CD4-positive, alpha-beta T cell treated with Interleukin-17A for 4 hours (primary cell): ENCODE results near the gene KMT2C.
A peak's percentile ranks its signal among the peaks of the same experiment; 100 is the strongest.
"Not testable (repeated sequence)": the region's sequence is repeated elsewhere in the genome, so short reads cannot be mapped to it uniquely, and the experiment has no call there.

Experiments
- DNase-seq: peaks from one replicate; pipeline ENCODE4 v3.0.0-alpha.2; 2020; ENCODE audit warnings: mixed read lengths

Gene KMT2C

DNA sequence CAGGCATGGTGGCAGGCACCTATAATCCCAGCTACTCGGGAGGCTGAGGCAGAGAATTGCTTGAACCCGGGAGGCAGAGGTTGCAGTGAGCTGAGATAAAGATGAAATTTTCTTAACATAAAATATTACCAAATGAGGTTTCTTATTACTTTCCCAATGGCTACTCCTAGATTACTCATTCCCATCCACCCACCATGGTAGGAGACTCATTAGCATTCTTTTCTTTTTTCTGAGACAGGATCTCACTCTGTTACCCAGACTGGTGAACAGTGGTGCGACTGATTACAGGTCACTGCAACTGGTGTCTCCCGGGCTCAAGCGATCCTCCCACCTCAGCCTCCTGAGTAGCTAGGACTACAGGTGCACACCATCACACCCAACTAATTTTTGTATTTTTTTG is 82.5 kb downstream of the KMT2C start:
- DNase-seq = not testable (repeated sequence)

DNA sequence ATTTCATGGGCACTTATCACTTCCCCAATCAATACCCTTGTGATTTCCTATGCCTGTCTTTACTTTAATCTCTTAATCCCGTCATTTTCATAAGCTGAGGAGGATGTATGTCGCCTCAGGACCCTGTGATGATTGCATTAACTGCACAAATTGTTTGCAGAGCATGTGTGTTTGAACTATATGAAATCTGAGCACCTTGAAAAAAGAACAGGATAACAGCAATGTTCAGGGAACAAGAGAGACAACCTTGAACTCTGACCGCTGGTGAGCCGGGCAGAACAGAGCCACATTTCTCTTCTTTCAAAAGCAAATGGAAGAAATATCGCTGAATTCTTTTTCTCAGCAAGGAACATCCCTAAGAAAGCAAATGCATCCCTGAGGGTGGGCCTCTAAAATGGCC is 84.1 kb downstream of the KMT2C start:
- not testable (repeated sequence) for DNase-seq

DNA sequence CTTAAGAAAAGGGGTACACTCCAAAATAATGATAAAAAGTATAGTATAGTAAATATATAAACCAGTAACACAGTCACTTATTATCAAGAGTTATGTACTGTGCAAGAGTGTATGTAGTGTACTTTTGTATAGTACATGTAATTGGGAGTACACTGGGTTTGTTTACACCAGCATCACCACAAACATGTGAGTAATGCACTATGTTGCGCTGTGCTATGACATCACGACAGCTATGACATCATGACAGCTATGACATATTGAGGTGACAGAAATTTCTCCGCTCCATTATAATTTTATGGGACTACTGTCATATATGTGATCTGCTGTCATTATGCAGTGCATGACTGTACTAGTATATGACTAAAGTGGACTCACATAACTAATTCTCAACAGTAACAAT is 84.6 kb downstream of the KMT2C start:
- DNase-seq = no peak

DNA sequence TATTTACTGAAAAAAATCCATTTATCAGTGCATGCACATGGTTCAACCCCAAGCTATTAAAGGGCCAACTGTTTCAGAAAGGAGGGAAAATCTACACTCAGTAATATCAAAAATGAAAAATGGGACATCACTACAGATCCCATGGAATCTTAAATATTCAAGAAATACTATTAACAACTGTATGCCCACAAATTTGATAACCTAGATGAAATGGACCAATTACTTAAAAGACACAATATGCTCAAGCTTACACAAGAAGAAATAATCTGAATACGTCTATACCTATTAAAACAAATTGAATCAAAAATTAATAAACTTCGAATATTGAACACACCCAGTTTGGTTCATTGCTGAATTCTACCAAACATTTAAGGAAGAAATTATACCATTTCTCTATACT is 87.9 kb downstream of the KMT2C start:
- no peak for DNase-seq

DNA sequence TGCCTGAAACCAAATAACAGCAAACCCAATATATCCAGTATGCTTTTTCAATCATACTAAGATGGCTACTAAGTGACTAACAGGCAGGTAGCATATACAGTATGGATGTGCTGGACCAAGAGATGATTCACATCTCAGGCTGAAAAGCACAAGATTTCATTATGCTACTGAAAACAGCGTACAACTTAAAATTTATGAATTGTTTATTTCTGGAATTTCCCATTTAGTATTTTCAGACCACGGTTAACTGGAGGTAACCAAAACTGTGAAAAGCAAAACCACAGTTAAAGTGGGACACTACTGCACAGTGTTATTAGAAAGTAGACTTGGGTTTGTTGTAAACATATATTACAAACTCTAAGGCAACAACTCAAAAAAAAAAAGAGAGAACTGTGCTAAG is 91.5 kb downstream of the KMT2C start:
- no peak for DNase-seq

DNA sequence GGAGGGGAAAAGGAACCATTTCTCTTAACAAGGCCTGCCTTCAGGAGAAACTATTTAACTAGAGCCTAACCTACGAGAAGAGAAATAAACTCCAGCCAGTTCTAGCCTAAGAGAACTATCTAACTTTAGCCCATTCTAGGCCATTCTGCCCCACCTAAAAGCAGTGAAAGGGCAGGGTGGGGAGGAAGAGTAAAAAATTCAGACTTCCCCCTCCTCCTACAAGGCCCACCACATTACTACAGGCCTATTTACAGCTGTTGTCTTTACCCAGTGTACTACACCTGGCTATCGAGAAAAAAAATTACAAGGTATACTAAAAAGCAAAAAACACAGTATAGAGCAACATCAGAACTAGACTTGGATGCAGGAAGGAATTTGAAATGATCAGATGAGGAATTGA is 93.0 kb downstream of the KMT2C start:
- no peak for DNase-seq

DNA sequence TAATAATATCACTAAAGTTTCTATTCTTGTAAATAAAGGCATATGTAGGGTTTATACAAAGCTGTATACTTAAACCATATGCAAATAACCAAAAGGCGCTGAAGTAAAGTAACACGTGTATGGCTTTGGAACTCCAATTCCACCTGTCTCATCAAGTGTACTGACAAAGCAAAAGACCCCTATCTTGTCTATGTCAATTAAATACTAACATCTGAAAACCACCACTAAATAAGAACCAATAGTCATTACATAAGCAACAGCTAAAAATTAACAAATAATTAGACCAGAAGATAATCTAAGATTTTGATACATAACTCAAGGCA is 93.9 kb downstream of the KMT2C start:
- DNase-seq = no peak

DNA sequence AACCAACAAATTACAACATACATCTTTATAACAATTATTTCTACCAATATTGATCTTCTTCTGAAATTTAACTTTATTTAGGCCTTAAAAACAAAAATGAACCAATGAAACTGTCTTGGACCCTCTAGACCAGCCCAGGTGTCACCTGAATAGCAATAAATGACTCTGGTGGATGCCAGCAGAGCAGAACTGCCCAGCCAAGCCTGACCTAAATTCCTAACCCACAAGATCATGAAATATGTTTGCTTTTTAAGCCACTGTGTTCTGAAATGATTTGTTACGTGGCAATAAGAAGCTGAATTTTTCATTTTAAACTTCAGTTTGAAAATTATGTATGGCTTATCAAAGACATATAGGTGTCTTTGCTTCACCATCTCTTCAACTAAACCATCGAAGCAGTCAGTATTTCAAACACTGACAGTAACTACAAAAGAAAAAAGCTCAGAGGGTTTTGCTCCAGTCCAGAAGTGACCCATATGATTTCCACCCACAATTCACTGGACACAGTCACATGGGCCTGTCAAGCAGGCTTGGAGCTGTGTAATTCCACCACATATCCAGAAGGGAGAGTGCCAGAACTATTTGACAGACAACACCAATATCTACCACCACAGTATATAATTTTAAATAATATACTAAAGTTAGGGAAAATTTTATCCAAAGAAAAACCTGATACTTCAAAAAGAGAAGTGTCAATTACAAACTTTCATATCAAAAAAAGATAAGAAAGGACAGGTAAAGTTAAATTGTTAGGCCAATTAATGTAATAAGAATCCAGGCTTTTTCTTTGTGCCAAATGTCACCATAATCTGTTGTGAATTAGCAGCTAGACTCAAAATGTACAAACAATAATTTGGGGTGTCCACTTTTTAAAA is 94.5 kb downstream of the KMT2C start:
- no peak for DNase-seq

DNA sequence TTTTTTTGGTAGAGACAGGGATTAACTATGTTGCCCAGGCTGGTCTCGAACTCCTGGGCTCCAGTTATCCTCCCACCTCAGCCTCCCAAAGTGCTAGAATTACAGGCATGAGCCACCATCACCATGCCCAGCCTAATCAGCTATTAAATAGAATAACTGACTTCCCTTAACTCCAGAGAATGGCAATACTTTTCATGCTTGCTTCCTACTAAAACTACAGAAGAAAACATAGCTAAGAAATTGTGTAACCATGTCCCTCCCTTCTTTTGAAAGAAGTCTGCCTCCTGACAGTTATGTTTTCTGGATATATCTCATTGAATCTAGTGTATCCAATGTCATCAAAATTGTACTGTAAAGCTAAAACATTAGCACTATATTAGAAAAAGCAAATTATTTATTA is 95.6 kb downstream of the KMT2C start:
- no peak for DNase-seq

DNA sequence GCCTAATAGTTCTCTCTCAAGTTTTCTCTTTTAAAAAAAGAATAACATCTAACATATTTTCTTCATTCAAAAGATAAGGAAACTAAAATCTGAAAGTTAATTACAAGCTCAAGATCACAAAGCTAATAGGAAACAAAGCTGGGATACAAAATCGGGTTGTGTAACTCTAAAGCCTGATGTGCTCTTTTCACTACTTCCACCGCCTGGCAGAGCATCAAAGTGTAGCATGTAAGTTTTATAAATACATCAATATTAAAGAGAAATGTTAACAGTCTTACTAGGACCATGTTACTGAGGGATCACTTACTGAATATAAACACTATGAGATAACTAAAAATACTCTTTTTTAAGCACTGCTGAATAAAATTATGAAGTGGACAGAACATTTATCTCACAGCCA is 97.2 kb downstream of the KMT2C start:
- no peak for DNase-seq

DNA sequence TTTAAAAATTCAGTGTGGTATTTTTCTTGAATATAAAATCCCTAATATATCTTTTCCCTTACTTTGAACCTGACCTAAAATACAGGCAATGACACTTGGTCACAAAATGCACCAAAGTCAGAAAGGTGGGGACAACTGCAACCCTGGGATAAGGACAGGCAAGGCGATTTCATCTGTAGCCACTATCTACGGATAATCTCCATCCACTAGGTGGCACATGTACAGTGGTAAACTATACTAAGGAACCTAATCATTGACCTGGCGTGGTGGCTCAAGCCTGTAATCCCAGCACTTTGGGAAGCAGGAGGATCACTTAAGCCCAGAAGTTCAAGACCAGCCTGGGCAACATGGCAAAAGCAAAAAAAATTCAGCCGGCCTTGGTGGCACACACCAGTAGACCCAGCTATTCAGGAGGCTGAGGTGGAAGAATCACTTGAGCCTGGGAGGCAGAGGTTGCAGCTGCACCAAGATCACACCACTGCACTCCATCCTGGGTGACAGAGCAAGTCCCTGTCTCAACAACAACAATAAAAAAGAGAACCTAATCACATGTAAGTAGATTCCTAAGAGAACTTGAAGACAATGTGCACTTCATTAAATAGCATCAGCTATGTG is 98.9 kb downstream of the KMT2C start:
- peak; percentile 31 for DNase-seq

DNA sequence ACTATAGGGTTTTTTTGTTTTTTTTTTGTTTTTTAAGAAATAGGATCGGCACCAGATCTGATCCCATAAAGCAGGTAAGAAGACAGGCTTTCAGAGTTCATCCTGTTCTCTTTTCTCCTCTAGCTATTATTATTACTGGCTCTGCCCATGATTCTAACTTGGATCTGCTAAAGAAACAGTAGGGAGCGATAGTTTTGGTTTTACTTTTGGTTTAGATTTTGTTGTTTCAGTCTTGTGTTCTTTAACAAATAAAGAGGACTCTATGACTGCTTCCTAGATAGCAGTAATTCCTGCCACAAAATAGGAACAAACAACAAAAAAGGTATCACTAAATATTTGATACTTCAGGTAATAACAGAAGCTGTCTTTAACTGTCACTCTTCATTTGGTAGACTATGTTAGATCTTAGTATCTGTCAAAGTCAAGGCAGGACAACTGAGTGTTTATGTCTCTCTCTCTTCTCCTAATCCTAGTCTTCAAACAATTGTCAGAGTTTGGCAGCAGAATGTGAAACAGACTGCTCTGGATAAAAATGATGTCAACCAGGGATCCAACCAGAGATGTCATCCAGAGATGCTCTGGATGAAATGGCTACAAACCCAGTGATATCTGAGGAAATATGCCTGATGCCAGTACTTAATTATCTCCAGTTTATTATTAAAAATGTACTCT is 99.8 kb downstream of the KMT2C start:
- no peak for DNase-seq

DNA sequence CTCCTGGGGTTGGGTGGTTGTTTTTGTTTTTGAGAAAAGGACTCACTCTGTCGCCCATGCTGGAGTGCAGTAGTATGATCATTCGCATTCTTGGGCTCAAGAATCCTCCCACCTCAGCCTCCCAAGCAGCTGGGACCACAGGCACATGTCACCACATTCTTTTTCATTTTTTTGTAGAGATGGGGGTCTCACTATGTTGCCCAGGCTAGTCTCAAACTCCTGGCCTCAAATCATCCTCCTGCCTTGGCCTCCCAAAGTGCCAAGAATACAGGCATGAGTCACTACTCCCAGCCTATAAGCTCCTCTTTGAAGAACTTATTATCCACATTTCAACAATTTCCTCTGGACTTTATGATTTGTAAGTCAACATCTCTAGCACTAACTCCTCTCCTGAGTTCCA is 102.7 kb downstream of the KMT2C start:
- no peak for DNase-seq

DNA sequence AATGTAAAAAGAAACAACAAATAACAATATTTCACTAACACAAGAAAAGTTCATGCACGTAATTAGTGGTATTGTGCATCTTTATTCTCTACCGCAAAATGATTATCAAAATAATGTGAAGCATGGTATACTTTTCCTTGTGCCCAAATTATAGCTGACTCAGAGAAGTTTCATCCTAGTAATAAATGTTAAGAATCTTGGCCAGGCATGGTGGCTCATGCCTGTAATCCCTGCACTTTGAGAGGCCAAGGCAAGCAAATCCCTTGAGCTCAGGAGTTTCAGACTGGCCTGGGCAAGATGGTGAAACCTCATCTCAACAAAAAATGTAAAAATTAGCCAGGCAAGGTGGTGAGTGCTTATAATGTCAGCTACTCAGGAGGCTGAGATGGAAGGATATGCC is 105.0 kb downstream of the KMT2C start:
- no peak for DNase-seq

DNA sequence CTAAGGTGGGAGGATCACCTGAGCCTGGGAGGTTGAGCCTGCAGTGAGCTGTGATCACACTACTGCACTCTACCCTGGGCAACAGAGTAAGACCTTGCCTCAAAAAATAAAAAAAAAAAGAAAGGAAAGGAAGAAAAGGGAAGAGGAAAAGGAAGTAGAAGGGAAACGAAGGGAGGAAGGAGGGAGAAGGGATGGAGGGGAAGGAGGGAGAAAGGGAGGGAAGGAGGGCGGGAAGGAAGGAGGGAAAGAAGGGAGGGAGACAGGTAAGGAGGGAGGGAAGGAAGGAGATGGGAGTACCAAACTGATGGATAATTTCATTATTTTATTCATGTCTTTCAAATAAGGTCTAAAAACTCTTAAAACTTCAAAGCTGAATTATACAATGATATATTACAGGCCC is 106.3 kb downstream of the KMT2C start:
- DNase-seq = no peak

DNA sequence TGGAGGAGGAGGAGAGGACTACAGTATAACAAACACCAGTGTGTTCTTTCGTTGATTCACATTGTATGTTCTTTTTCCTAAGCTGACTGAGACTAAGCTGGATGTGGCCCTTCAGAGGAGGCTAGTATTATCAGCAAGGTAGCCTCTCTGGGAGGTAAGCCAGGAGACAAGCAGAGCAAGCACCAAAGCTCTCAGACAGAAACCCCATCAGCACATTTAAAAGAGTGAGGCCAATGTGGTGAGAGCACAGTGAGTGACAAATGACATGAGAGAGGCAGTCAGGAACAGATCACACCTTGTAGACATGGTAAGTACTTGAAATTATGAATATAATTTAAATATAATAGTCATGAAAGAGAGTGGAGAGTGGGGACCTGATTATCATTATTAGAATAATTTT is 107.6 kb downstream of the KMT2C start:
- DNase-seq = no peak

DNA sequence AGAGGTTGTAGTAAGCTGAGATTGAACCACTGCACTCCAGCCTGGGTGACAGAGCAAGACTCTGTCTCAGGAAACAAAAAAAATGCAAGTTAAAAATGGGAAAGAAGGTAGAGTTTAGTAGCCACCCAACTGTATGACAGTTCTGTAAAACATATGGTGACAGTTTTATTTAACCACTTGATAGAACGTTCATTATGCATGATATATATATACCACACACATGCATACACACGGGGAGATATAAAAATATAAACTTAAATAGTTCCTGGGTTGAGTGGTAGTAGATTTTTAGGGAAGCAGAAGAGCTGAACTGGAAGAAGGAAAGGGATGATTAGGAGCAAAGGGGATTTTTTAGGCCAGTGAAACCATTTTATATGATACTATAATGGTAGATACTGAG is 120.0 kb downstream of the KMT2C start:
- no peak for DNase-seq

DNA sequence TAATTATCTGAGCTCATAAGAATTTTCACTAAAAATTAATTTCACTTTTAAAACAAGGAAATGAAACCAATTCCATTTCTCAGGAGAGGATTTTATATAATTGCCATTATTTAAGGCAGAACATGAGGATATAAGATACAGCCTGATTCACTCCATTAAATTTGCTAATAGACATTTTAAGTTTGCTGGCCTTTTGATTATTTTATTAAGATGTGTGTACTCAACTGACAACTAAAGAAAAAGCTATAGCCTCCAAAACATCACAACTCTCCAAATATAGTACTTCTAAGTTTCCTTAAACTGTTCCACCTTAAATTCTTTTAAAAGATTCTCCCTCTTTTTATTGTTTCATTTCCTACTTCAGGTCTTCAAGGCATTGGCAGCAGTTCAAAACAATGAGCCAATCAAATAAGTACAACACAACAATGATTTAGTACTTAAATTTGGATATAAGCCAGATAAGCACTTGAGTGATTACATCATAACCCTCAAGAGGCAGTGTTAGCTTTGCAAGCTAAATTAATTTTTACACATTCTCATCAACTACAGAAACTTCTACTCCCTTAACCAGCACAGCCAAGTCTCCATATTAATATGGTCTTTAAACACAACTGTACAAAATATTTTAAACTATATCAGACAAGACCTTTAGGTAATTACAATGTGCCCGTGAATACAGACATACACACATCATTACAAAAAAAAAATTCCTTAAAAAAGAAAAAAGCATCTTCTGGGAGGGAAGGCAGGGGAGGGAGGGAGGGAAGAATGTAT is 121.8 kb downstream of the KMT2C start:
- peak; percentile 12 for DNase-seq

DNA sequence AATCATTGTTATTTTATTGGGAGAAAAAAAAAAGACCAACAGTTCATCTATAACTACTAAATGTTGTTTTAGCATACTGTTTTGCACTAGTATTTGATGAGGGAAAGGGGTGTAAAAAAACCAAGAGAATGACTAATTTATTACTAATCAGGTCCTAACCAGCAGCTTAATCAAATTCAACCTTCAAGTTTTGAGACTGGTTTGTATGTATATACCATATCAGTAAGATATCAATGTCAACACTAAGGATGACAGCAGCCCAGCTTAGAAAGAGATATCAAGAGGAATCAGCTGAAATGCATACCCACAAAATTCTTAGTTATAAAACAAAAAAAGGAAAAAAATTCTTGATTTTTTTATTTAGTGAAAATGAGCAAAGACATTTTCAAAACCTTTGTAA is 122.6 kb downstream of the KMT2C start:
- no peak for DNase-seq

DNA sequence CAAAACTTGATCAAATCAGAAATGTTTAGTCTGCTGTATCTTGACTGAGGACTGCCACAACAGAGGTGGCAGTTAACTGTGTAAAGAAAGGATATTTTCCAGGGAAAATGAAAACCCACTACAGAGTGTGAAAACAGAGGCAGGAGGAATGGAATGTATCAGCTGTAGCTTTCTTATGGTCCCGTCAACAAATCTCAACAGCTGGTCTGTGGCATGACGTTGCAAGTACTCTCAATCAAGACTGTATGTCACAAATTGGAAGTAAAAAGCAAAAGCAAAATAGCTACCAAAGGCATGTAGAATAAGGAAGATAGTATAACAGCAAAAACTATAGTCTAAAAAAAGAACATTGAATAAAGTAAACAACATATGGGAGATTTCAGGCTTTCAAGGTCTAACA is 123.5 kb downstream of the KMT2C start:
- no peak for DNase-seq

DNA sequence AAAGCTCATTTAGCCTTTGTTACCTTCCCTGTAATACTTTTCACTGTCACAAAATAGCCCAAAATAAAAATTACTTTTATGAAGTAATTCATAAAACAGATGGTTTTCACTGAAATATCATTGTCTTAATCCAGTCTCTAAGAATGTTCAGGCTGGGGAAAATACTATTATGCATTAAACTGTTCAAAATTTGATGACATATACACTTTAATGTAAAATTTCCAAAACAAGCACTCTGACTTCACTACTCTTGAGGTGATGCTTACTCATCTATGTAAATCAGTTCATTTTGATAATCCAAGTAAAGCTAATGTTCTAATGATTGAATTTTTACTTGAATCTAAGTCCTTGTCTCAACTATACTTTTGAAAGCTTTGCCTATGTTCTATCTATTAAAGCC is 127.9 kb downstream of the KMT2C start:
- no peak for DNase-seq

DNA sequence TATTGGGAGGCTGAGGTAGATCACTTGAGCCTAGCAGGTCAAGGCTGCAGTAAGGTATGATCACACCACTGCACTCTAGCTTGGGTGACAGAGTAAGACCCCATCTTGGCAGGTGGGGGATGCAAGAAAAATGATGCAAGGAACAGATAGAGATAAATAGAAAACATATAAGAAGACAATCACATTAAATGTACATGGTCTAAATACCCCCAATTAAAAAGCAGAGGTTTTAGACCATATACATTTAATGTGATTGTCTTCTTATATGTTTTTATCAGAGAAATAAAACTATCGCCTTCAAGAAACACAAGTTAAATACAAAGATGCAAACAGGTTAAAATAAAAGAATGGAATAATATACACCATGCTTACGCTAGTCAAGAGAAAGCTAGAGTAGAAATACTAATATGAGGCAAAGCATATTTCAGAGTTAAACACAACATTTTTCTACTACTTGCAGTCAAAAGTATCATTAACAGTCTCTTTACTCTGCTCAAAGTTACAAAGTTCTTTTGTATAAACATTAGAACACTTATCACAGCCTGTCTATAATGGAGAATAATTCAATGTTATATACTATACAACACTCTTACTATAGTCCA is 136.2 kb downstream of the KMT2C start:
- DNase-seq = not testable (repeated sequence)

DNA sequence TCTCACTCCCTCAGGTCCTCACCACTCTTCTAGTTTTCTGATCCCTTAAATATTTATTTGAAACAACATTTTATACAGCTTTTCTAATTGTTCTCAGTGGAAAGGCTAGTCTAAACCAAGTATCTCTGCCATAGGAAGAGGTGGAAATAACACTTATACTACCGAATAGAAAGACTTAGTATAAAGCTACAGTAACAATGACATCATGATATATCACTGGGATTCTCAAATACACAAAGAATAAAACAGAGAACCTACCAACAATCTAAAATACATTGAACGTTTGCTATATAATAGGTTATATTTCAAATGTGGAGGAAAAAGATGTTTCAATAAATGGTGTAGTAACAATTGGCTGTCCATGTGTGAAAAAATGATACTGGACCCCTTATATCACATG is 142.9 kb downstream of the KMT2C start:
- no peak for DNase-seq
